Stimulated activated naive B cell treated with anti-CD40 and anti-IgM and Interleukin-4, amounts not matched to agents 10 μg/mL and 1 μg/mL and 100 μg/mL, for 72 hours (primary cell): ENCODE results near the gene OR12D1.
"Not testable (repeated sequence)": the region's sequence is repeated elsewhere in the genome, so short reads cannot be mapped to it uniquely, and the experiment has no call there.

ENCODE experiments used
- ATAC-seq, 2 donors: fragments of 150-1000 bp; cut with Tn5 transposase; replicated peaks; 2 replicates each; pipeline ENCODE4 v1.10.0; 2021; ENCODE audit warnings: moderate library complexity in 1 of 2
- DNase-seq: peaks from one replicate; pipeline ENCODE4 v3.0.0; 2021
- H3K27ac Mint-ChIP-seq: one replicate; pipeline ENCODE4 v1.8.0; 2022; ENCODE audit warnings: mild to moderate bottlenecking, mixed read lengths
- H3K27me3 Mint-ChIP-seq, 2 donors: one replicate each; pipeline ENCODE4 v1.8.0; 2022; ENCODE audit warnings: mixed read lengths in 2 of 2
- H3K36me3 Mint-ChIP-seq, 2 donors: one replicate each; pipeline ENCODE4 v1.8.0; 2022; ENCODE audit warnings: mixed read lengths in 2 of 2, mild to moderate bottlenecking in 1 of 2
- H3K4me1 Mint-ChIP-seq, 2 donors: one replicate each; pipeline ENCODE4 v1.8.0; 2022; ENCODE audit warnings: mixed read lengths in 2 of 2, mild to moderate bottlenecking in 1 of 2
- H3K4me3 Mint-ChIP-seq, 2 donors: one replicate each; pipeline ENCODE4 v1.8.0; 2022; ENCODE audit warnings: mild to moderate bottlenecking in 2 of 2, mixed read lengths in 2 of 2, moderate library complexity in 1 of 2
- H3K9me3 Mint-ChIP-seq, 2 donors: one replicate each; pipeline ENCODE4 v1.8.0; 2022; ENCODE audit warnings: mixed read lengths in 2 of 2, mild to moderate bottlenecking in 1 of 2

Gene OR12D1

GRCh38 chr6:29414588-29414987 lies at the start of gene OR12D1:
OR12D1 (plus strand) TSS chr6:29414928.
- no peak for DNase-seq
- H3K36me3 Mint-ChIP-seq, result no peaks in the 10 kb centered on the region
- peaks cover 15 to 18% of the 10 kb centered on the region in 2 donors for H3K9me3 Mint-ChIP-seq
- H3K4me3 Mint-ChIP-seq, result no peak within 1 kb of the TSS
- H3K4me1 Mint-ChIP-seq, result no peaks in the 10 kb centered on the region
- no peak within 1 kb of the TSS for H3K27ac Mint-ChIP-seq
- no peak for ATAC-seq
- peaks cover 31 to 36% of the 10 kb centered on the region in 2 donors for H3K27me3 Mint-ChIP-seq

GRCh38 chr6:29368765-29369164 lies 46.0 kb upstream of the OR12D1 start, which contains the start of gene OR5V1:
OR5V1 (minus strand) TSS chr6:29368865; CDS start chr6:29356195, 12,670 bp downstream.
- no peak for ATAC-seq
- H3K4me1 Mint-ChIP-seq, result no peaks in the 10 kb centered on the region

GRCh38 chr6:29375191-29375590 lies 39.5 kb upstream of the OR12D1 start, which contains the start of gene OR12D3:
OR12D3 (minus strand) TSS chr6:29375291; CDS start chr6:29375287, 4 bp downstream.
- DNase-seq, result no peak
- Mint-ChIP-seq H3K4me1 (no peaks in the 10 kb centered on the region), H3K27me3 (peaks cover 18% of the 10 kb centered on the region in 2 donors), H3K9me3 (no peaks in the 10 kb centered on the region), H3K4me3 (no peak within 1 kb of the TSS), H3K36me3 (no peaks in the 10 kb centered on the region), H3K27ac (no peak within 1 kb of the TSS)
- ATAC-seq, result no peak

More at GRCh38 chr6:29368765-29369164, 46.0 kb upstream of the OR12D1 start, which contains the start of gene OR5V1:
- Mint-ChIP-seq H3K27ac (no peak within 1 kb of the TSS), H3K27me3 (peaks cover 0 to 7% of the 10 kb centered on the region in 2 donors), H3K9me3 (peaks cover 3 to 8% of the 10 kb centered on the region in 2 donors), H3K36me3 (no peaks in the 10 kb centered on the region), H3K4me3 (no peak within 1 kb of the TSS)
- no peak for DNase-seq

- H3K36me3 Mint-ChIP-seq, result no peaks in the 10 kb centered on the region
- H3K9me3 Mint-ChIP-seq, result no peaks in the 10 kb centered on the region
- H3K4me3 Mint-ChIP-seq, result no peak overlapping the region
- no peaks in the 10 kb centered on the region for H3K4me1 Mint-ChIP-seq
- H3K27me3 Mint-ChIP-seq, result peaks cover 12 to 18% of the 10 kb centered on the region in 2 donors
- no peak overlapping the region for H3K27ac Mint-ChIP-seq
- DNase-seq, result no peak
- ATAC-seq, result no peak
Measured at GRCh38 chr6:29376003-29376402, 38.7 kb upstream of the OR12D1 start.

GRCh38 chr6:29388533-29388932 lies 26.2 kb upstream of the OR12D1 start:
- Mint-ChIP-seq H3K9me3 (peaks cover 0 to 2% of the 10 kb centered on the region in 2 donors), H3K27me3 (peaks cover 20 to 29% of the 10 kb centered on the region in 2 donors), H3K27ac (no peak overlapping the region), H3K36me3 (no peaks in the 10 kb centered on the region), H3K4me1 (no peaks in the 10 kb centered on the region), H3K4me3 (no peak overlapping the region)
- DNase-seq (no peak), ATAC-seq (no peak)

- ATAC-seq (no peak), DNase-seq (no peak)
- peaks cover 0 to 1% of the 10 kb centered on the region in 2 donors for H3K9me3 Mint-ChIP-seq
Measured at GRCh38 chr6:29395331-29395730, 19.4 kb upstream of the OR12D1 start, which contains the start of gene OR12D2. OR12D2 (plus strand) TSS chr6:29395631; CDS start chr6:29396700, 1,069 bp downstream.

GRCh38 chr6:29399525-29399924 lies 15.2 kb upstream of the OR12D1 start:
- peaks cover 0 to 1% of the 10 kb centered on the region in 2 donors for H3K9me3 Mint-ChIP-seq
- H3K36me3 Mint-ChIP-seq, result no peaks in the 10 kb centered on the region
- ATAC-seq, result no peak
- no peak for DNase-seq
- H3K27ac Mint-ChIP-seq, result no peak overlapping the region
- no peaks in the 10 kb centered on the region for H3K4me1 Mint-ChIP-seq
- H3K27me3 Mint-ChIP-seq, result peaks cover 12 to 33% of the 10 kb centered on the region in 2 donors
- H3K4me3 Mint-ChIP-seq, result no peak overlapping the region

More at GRCh38 chr6:29395331-29395730, 19.4 kb upstream of the OR12D1 start, which contains the start of gene OR12D2:
- H3K4me1 Mint-ChIP-seq, result no peaks in the 10 kb centered on the region
- no peaks in the 10 kb centered on the region for H3K36me3 Mint-ChIP-seq
- H3K27ac Mint-ChIP-seq, result no peak within 1 kb of the TSS
- H3K27me3 Mint-ChIP-seq, result peaks cover 19 to 36% of the 10 kb centered on the region in 2 donors
- no peak within 1 kb of the TSS for H3K4me3 Mint-ChIP-seq

GRCh38 chr6:29403801-29404200 lies 10.9 kb upstream of the OR12D1 start:
- Mint-ChIP-seq H3K27ac (no peak overlapping the region), H3K4me1 (no peaks in the 10 kb centered on the region), H3K27me3 (peaks cover 18 to 26% of the 10 kb centered on the region in 2 donors), H3K9me3 (peaks cover 7 to 16% of the 10 kb centered on the region in 2 donors), H3K36me3 (no peaks in the 10 kb centered on the region), H3K4me3 (no peak overlapping the region)
- DNase-seq (no peak), ATAC-seq (no peak)

GRCh38 chr6:29419516-29419915 lies 4.8 kb downstream of the OR12D1 start:
- ATAC-seq, result no peak
- H3K27ac Mint-ChIP-seq, result no peak overlapping the region
- H3K36me3 Mint-ChIP-seq, result no peaks in the 10 kb centered on the region
- peaks cover 0 to 1% of the 10 kb centered on the region in 2 donors for H3K9me3 Mint-ChIP-seq
- H3K4me1 Mint-ChIP-seq, result no peaks in the 10 kb centered on the region
- peaks cover 7 to 9% of the 10 kb centered on the region in 2 donors for H3K27me3 Mint-ChIP-seq
- no peak overlapping the region for H3K4me3 Mint-ChIP-seq
- no peak for DNase-seq

- Mint-ChIP-seq H3K9me3 (peaks cover 0 to 1% of the 10 kb centered on the region in 2 donors), H3K27me3 (peaks cover 16 to 19% of the 10 kb centered on the region in 2 donors), H3K4me1 (no peaks in the 10 kb centered on the region), H3K4me3 (no peak overlapping the region), H3K27ac (no peak overlapping the region), H3K36me3 (no peaks in the 10 kb centered on the region)
- DNase-seq (no peak), ATAC-seq (no peak)
Measured at GRCh38 chr6:29424168-29424567, 9.4 kb downstream of the OR12D1 start.

GRCh38 chr6:29424575-29424974 lies 9.8 kb downstream of the OR12D1 start:
- Mint-ChIP-seq H3K36me3 (no peaks in the 10 kb centered on the region), H3K4me1 (no peaks in the 10 kb centered on the region), H3K4me3 (no peak overlapping the region), H3K9me3 (peaks cover 0 to 1% of the 10 kb centered on the region in 2 donors), H3K27ac (no peak overlapping the region), H3K27me3 (peaks cover 16 to 19% of the 10 kb centered on the region in 2 donors)
- ATAC-seq (no peak), DNase-seq (no peak)

GRCh38 chr6:29425075-29425474 lies 10.3 kb downstream of the OR12D1 start:
- DNase-seq (no peak), ATAC-seq (no peak)
- H3K9me3 Mint-ChIP-seq, result peaks cover 0 to 1% of the 10 kb centered on the region in 2 donors
- H3K4me1 Mint-ChIP-seq, result no peaks in the 10 kb centered on the region
- H3K4me3 Mint-ChIP-seq, result no peak overlapping the region
- no peaks in the 10 kb centered on the region for H3K36me3 Mint-ChIP-seq
- no peak overlapping the region for H3K27ac Mint-ChIP-seq
- H3K27me3 Mint-ChIP-seq, result peaks cover 17 to 19% of the 10 kb centered on the region in 2 donors

GRCh38 chr6:29426654-29427053 lies 11.9 kb downstream of the OR12D1 start:
- no peaks in the 10 kb centered on the region for H3K4me1 Mint-ChIP-seq
- no peaks in the 10 kb centered on the region for H3K36me3 Mint-ChIP-seq
- DNase-seq (no peak), ATAC-seq (no peak)
- H3K27ac Mint-ChIP-seq, result no peak overlapping the region
- peaks cover 16 to 19% of the 10 kb centered on the region in 2 donors for H3K27me3 Mint-ChIP-seq
- H3K9me3 Mint-ChIP-seq, result no peaks in the 10 kb centered on the region
- no peak overlapping the region for H3K4me3 Mint-ChIP-seq

- not testable (repeated sequence) for H3K36me3 Mint-ChIP-seq, H3K4me1 Mint-ChIP-seq, H3K27ac Mint-ChIP-seq, H3K4me3 Mint-ChIP-seq, H3K9me3 Mint-ChIP-seq, DNase-seq, ATAC-seq
- H3K27me3 Mint-ChIP-seq, result peaks cover 15 to 31% of the 10 kb centered on the region in 2 donors
Measured at GRCh38 chr6:29436730-29437129, 22.0 kb downstream of the OR12D1 start.

GRCh38 chr6:29439006-29439405 lies 24.3 kb downstream of the OR12D1 start, which contains the start of gene OR10C1:
OR10C1 (plus strand) TSS chr6:29439306; CDS start chr6:29440016, 710 bp downstream.
- Mint-ChIP-seq H3K27ac (no peak within 1 kb of the TSS), H3K4me3 (no peak within 1 kb of the TSS), H3K9me3 (peaks cover under 1 to 2% of the 10 kb centered on the region in 2 donors), H3K36me3 (no peaks in the 10 kb centered on the region), H3K4me1 (no peaks in the 10 kb centered on the region), H3K27me3 (peaks cover 15 to 25% of the 10 kb centered on the region in 2 donors)
- DNase-seq, result no peak
- no peak for ATAC-seq
